Measurements from ENCODE around the gene EPHA4. TPM values are rescaled to one million over a fixed set of nuclear protein-coding genes. Genes with fewer than 3 reads are reported as not detected.
A peak's percentile ranks its signal among the peaks of the same experiment; 100 is the strongest.

EPHA4 gene
- total and polyA plus RNA-seq, 2 donors (not counting 1 experiment from before 2014, with no cell fraction given) = 9.6 to 21.0 TPM

DNA sequence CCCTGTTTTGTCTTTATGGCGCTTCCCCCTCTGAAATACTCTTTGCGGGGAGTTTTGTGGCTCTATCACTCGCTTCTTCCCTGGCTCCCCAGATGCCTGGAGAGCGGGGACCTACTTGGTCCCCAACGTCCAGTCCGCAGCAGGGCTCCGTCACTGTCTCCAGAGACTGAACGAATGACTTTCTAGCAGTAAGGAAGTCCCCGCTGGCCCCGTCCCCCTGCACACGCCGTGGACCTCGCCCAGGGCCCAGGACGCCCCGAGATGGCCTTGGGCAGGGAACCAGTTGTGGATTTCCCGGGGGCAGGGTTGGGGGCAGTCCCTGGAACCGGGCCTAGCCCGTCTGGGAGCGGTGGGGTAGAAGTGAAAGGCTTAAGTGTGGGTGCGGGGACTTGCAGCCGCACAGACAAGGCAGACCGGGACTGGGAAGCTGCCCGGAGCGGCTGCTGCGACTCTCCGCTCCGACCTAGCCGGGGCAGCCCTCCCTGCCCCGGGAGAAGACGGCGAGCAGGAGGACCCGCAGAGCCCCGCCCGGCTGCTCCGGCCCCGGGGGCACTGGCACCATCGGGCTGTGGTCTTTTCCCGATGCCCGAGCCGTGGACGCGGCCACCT lies 821 bp upstream of the EPHA4 start:
- H3K4me2 ChIP-seq (ENCODE audit: extremely low read depth, insufficient read depth, low read length) = peak overlapping the region; percentile 97
- peak overlapping the region; percentile 61 to 95 (median 80) for H3K4me3 ChIP-seq (replicated peaks in 1 of 4; ENCODE audit: control extremely low read depth in 1 of 4, insufficient read depth in 1 of 4, low read depth in 3 of 4, low read length in 4 of 4)
- H3K36me3 ChIP-seq (ENCODE audit: control insufficient read depth, insufficient read depth, low read length) = no peaks in the 10 kb centered on the region
- peaks cover 15% of the 10 kb centered on the region for H3K79me2 ChIP-seq (ENCODE audit: control insufficient read depth, insufficient read depth, low read length)
- no peak for TF ChIP-seq CTCF (conservative IDR thresholded peaks at IDR 0.05 in 1 of 2, IDR thresholded peaks at IDR 0.05 in 1 of 2; ENCODE audit: low read depth in 1 of 2, low read length in 2 of 2)
- TF ChIP-seq EZH2 (IDR thresholded peaks at IDR 0.05; ENCODE audit: low read length, missing control alignments) = no peak
- H3K9ac ChIP-seq (ENCODE audit: insufficient read depth, low read length) = peak overlapping the region; percentile 49
- DNase-seq (ENCODE audit: low read depth in 2 of 2) = peak; percentile 48 to 71
- peak overlapping the region; percentile 90 for H2AFZ ChIP-seq (ENCODE audit: low read length)
- no peaks in the 10 kb centered on the region for H3K9me3 ChIP-seq (ENCODE audit: control insufficient read depth, insufficient read depth, low read depth, low read length)
- no peaks in the 10 kb centered on the region for H3K4me1 ChIP-seq (ENCODE audit: control insufficient read depth, extremely low read depth, insufficient read depth, low read length)
- H3K27ac ChIP-seq (ENCODE audit: insufficient read depth, low read length) = peak overlapping the region; percentile 60
- H4K20me1 ChIP-seq (ENCODE audit: control insufficient read depth, extremely low read depth, insufficient read depth, low read length) = no peaks in the 10 kb centered on the region
- H3K27me3 ChIP-seq (ENCODE audit: control insufficient read depth, insufficient read depth, low read length) = peaks cover 5% of the 10 kb centered on the region

DNA sequence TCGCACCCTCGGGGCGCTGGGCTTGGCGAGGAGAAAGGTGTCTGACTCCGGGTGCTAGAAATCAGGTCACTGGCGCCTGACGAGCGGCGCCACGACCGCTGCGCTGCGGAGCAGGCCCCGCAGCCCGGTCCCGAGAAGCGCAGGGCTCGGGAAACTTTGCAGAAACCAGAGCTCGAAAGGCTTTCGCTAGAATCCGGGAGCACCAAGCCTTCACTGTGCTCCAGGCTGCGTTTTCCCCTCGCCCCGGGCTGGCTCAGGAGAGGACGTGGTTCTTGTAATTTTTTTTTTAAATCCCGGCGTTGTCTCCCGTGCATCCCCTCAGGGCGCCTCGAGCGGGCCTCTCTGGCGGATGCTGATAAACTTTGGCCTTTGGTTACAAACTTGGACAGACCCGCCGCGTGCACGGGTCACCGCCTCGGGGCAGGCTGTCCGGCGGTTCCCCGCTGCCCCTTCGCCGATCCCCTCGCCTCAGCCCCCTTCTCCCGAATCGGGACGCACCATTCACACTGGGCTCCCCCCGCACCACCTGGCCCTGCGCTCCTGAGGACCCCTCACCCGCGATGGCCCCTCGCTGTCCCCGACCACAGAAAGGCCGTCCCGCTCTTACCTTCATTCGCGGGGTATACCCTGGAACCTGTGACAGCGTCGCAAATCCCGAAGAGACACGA lies 419 bp downstream of the EPHA4 start:
- Histone ChIP-seq H3K27me3 (ENCODE audit: control insufficient read depth, insufficient read depth, low read length) (peaks cover 5% of the 10 kb centered on the region), H2AFZ (ENCODE audit: low read length) (peak overlapping the region; percentile 89), H3K36me3 (ENCODE audit: control insufficient read depth, insufficient read depth, low read length) (no peaks in the 10 kb centered on the region), H3K79me2 (ENCODE audit: control insufficient read depth, insufficient read depth, low read length) (peaks cover 15% of the 10 kb centered on the region), H4K20me1 (ENCODE audit: control insufficient read depth, extremely low read depth, insufficient read depth, low read length) (no peaks in the 10 kb centered on the region), H3K4me3 (replicated peaks in 1 of 4; ENCODE audit: control extremely low read depth in 1 of 4, insufficient read depth in 1 of 4, low read depth in 3 of 4, low read length in 4 of 4) (peak overlapping the region; percentile 61 to 95 (median 84)), H3K4me1 (ENCODE audit: control insufficient read depth, extremely low read depth, insufficient read depth, low read length) (no peaks in the 10 kb centered on the region), H3K27ac (ENCODE audit: insufficient read depth, low read length) (peak overlapping the region; percentile 71), H3K4me2 (ENCODE audit: extremely low read depth, insufficient read depth, low read length) (peak overlapping the region; percentile 84), H3K9me3 (ENCODE audit: control insufficient read depth, insufficient read depth, low read depth, low read length) (no peaks in the 10 kb centered on the region), H3K9ac (ENCODE audit: insufficient read depth, low read length) (peak overlapping the region; percentile 57)
- peak; percentile 50 to 54 for DNase-seq (ENCODE audit: low read depth in 2 of 2)
- TF ChIP-seq CTCF (conservative IDR thresholded peaks at IDR 0.05 in 1 of 2, IDR thresholded peaks at IDR 0.05 in 1 of 2; ENCODE audit: low read depth in 1 of 2, low read length in 2 of 2) (no peak), EZH2 (IDR thresholded peaks at IDR 0.05; ENCODE audit: low read length, missing control alignments) (no peak)

DNA sequence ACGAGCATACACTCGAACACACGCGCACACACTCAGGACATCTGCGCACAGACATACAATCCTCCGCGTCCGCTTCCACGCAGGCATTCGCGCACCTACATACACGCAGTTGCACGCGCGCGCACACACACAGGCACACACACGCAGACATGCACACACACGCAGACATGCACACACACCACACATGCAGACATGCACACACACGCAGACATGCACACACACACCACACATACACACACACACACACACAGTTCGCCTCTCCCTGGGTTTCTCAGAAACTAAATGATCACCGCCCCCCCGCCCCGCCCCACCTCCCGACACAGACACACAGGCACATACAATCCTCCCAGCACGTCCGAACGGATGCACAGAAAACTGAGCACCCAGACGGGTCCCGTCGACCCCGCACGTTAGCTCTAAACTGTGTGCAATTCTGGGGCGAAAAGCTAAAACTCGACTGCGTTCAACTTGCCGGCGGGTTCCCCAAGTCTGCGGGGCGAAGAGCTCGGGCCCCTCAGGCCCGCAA lies 1.0 kb downstream of the EPHA4 start:
- Histone ChIP-seq H3K4me3 (replicated peaks in 1 of 4; ENCODE audit: control extremely low read depth in 1 of 4, insufficient read depth in 1 of 4, low read depth in 3 of 4, low read length in 4 of 4) (peak overlapping the region; percentile 61 to 95 (median 84)), H3K9ac (ENCODE audit: insufficient read depth, low read length) (peak overlapping the region; percentile 51), H4K20me1 (ENCODE audit: control insufficient read depth, extremely low read depth, insufficient read depth, low read length) (no peaks in the 10 kb centered on the region), H3K27ac (ENCODE audit: insufficient read depth, low read length) (no peak overlapping the region), H3K4me2 (ENCODE audit: extremely low read depth, insufficient read depth, low read length) (peak overlapping the region; percentile 84), H3K4me1 (ENCODE audit: control insufficient read depth, extremely low read depth, insufficient read depth, low read length) (no peaks in the 10 kb centered on the region), H2AFZ (ENCODE audit: low read length) (peak overlapping the region; percentile 73), H3K79me2 (ENCODE audit: control insufficient read depth, insufficient read depth, low read length) (peaks cover 15% of the 10 kb centered on the region), H3K36me3 (ENCODE audit: control insufficient read depth, insufficient read depth, low read length) (no peaks in the 10 kb centered on the region), H3K27me3 (ENCODE audit: control insufficient read depth, insufficient read depth, low read length) (peaks cover 5% of the 10 kb centered on the region), H3K9me3 (ENCODE audit: control insufficient read depth, insufficient read depth, low read depth, low read length) (no peaks in the 10 kb centered on the region)
- peak; percentile 31 to 40 for DNase-seq (ENCODE audit: low read depth in 2 of 2)
- TF ChIP-seq EZH2 (IDR thresholded peaks at IDR 0.05; ENCODE audit: low read length, missing control alignments) = peak; percentile 53
- TF ChIP-seq CTCF (conservative IDR thresholded peaks at IDR 0.05 in 1 of 2, IDR thresholded peaks at IDR 0.05 in 1 of 2; ENCODE audit: low read depth in 1 of 2, low read length in 2 of 2) = no peak

Measured in fibroblast of lung (primary cell).